MM.1S (cell line): ENCODE data around the gene RAD1.

Experiments
- DNase-seq: peaks from one replicate; pipeline ENCODE4 v3.0.0-alpha.2; 2015
- H2AFZ ChIP-seq: fragments of 300-600 bp; sonication (generic); 2 replicates; pipeline ENCODE4 v1.6.0; 2016; ENCODE audit warnings: antibody characterized with exemption, low read length
- H3F3A ChIP-seq: fragments of 300-600 bp; sonication (generic); 2 replicates; pipeline ENCODE4 v1.6.1; 2016; ENCODE audit warnings: mild to moderate bottlenecking, antibody characterized with exemption, low read length, moderate library complexity, mixed read lengths; ENCODE audit not compliant: insufficient read depth
- H3K27ac ChIP-seq: fragments of 300-600 bp; sonication (generic); 2 replicates; pipeline ENCODE4 v1.5.1; 2016; ENCODE audit warnings: mild to moderate bottlenecking, low read length
- H3K27me3 ChIP-seq: fragments of 300-600 bp; sonication (generic); replicated peaks from 2 replicates; pipeline ENCODE4 v1.6.0; 2016; ENCODE audit warnings: low read length; ENCODE audit not compliant: insufficient read depth
- H3K36me3 ChIP-seq: fragments of 300-600 bp; sonication (generic); replicated peaks from 2 replicates; pipeline ENCODE4 v1.6.1; 2016; ENCODE audit warnings: mild to moderate bottlenecking, low read length, mixed read lengths; ENCODE audit not compliant: insufficient read depth
- H3K4me1 ChIP-seq: fragments of 300-600 bp; sonication (generic); 2 replicates; pipeline ENCODE4 v1.6.1; 2016; ENCODE audit warnings: low read length, mixed read lengths
- H3K4me2 ChIP-seq: fragments of 300-600 bp; sonication (generic); 2 replicates; pipeline ENCODE4 v1.6.0; 2016; ENCODE audit warnings: low read depth, low read length
- H3K4me3 ChIP-seq: fragments of 300-600 bp; sonication (generic); 2 replicates; pipeline ENCODE4 v1.5.1; 2016; ENCODE audit warnings: low read length, mixed read lengths
- H3K79me2 ChIP-seq: fragments of 300-600 bp; sonication (generic); 2 replicates; pipeline ENCODE4 v1.6.1; 2016; ENCODE audit warnings: mixed run types, low read length, mixed read lengths
- H3K9ac ChIP-seq: fragments of 300-600 bp; sonication (generic); 2 replicates; pipeline ENCODE4 v1.6.1; 2016; ENCODE audit warnings: low read length, mixed read lengths
- H3K9me2 ChIP-seq: fragments of 300-600 bp; sonication (generic); replicated peaks from 2 replicates; pipeline ENCODE4 v1.6.1; 2016; ENCODE audit warnings: mild to moderate bottlenecking, low read length, mixed read lengths; ENCODE audit not compliant: insufficient read depth
- H3K9me3 ChIP-seq: fragments of 300-600 bp; sonication (generic); replicated peaks from 2 replicates; pipeline ENCODE4 v1.6.1; 2016; ENCODE audit warnings: mild to moderate bottlenecking, low read length, mixed read lengths; ENCODE audit not compliant: insufficient read depth
- H4K20me1 ChIP-seq: fragments of 300-600 bp; sonication (generic); 2 replicates; pipeline ENCODE4 v1.6.1; 2016; ENCODE audit warnings: mild to moderate bottlenecking, low read length, moderate library complexity, mixed read lengths; ENCODE audit not compliant: insufficient read depth
- CTCF ChIP-seq: fragments of 300-600 bp; sonication (generic); IDR thresholded peaks from 2 replicates; pipeline ENCODE4 v1.5.1; 2016; ENCODE audit warnings: antibody characterized with exemption, low read length, mixed read lengths
- EZH2 ChIP-seq: fragments of 300-600 bp; sonication (generic); optimal IDR thresholded peaks from 2 replicates; pipeline ENCODE3; 2017; ENCODE audit warnings: low read depth, mild to moderate bottlenecking, antibody characterized with exemption, low read length, mixed read lengths
- EZH2phosphoT487 ChIP-seq: fragments of 300-600 bp; sonication (generic); IDR thresholded peaks from 2 replicates; pipeline ENCODE4 v1.6.1; 2018; ENCODE audit warnings: antibody characterized with exemption, low read length

The RAD1 gene

DNA sequence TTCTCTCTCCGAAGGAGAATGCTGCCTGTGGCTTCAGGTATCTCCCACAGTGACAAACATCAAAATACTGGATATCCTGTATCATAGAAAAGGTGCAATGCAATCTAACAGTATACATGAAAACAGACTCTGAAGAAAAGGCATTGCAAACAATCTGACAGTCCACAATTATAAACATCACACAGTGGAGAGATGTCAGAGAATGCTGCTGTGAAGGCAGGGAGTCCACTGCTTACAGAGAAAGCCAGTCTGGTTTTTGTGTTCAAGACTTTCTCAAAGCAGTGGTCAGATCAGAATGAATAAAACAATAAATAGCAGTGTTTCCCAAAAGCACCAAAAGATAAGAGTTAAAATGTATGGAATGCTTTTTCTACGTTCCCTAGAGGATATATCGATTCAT is 47.6 kb downstream of the RAD1 start:
- TF ChIP-seq CTCF (no peak), EZH2phosphoT487 (no peak), EZH2 (no peak)
- H3K9me2 ChIP-seq: no peaks in the 10 kb centered on the region
- no peaks in the 10 kb centered on the region for H3K79me2 ChIP-seq
- H3K9ac ChIP-seq: no peak overlapping the region
- no peaks in the 10 kb centered on the region for H3K27me3 ChIP-seq
- H4K20me1 ChIP-seq: no peaks in the 10 kb centered on the region
- H3K4me1 ChIP-seq: no peaks in the 10 kb centered on the region
- no peaks in the 10 kb centered on the region for H3K9me3 ChIP-seq
- H3K36me3 ChIP-seq: no peaks in the 10 kb centered on the region
- H3F3A ChIP-seq: no peaks in the 10 kb centered on the region
- H3K4me3 ChIP-seq: no peak overlapping the region
- no peak for DNase-seq
- H2AFZ ChIP-seq: no peak overlapping the region
- no peak overlapping the region for H3K4me2 ChIP-seq
- no peak overlapping the region for H3K27ac ChIP-seq

- DNase-seq: no peak
Observed at GRCh38 chr5:34866989-34867471, 48.3 kb downstream of the RAD1 start.

DNA sequence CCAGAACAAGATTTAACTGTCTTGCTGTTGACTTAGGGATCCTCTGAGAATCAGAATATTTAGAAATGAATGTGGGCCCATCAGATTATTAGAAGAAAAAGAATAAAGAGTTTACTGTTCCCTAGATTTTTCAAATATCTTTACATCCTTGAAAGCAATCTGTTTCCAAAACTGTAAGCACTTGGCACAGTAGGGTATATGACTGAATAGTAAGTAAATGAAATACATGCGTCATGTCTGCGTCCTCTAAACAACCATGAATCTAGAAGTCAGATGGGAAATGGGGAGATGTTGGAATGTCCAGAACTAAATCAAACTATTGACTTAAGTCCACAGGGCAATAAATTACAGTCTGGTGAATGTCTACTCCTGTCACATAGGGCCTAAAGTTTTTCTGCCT is 50.2 kb downstream of the RAD1 start:
- H3K27me3 ChIP-seq: no peaks in the 10 kb centered on the region
- no peaks in the 10 kb centered on the region for H3K9me2 ChIP-seq
- TF ChIP-seq EZH2phosphoT487 (no peak), CTCF (no peak), EZH2 (no peak)
- no peak overlapping the region for H3K4me2 ChIP-seq
- DNase-seq: no peak
- H3K9me3 ChIP-seq: no peaks in the 10 kb centered on the region
- no peaks in the 10 kb centered on the region for H3K4me1 ChIP-seq
- no peak overlapping the region for H3K9ac ChIP-seq
- H3K27ac ChIP-seq: no peak overlapping the region
- no peaks in the 10 kb centered on the region for H4K20me1 ChIP-seq
- H3K36me3 ChIP-seq: no peaks in the 10 kb centered on the region
- no peak overlapping the region for H2AFZ ChIP-seq
- H3K79me2 ChIP-seq: no peaks in the 10 kb centered on the region
- H3K4me3 ChIP-seq: no peak overlapping the region
- no peaks in the 10 kb centered on the region for H3F3A ChIP-seq

More at GRCh38 chr5:34866989-34867471, 48.3 kb downstream of the RAD1 start:
- Histone ChIP-seq H3K36me3 (no peaks in the 10 kb centered on the region), H3K79me2 (no peaks in the 10 kb centered on the region), H3K4me2 (no peak overlapping the region), H2AFZ (no peak overlapping the region), H3K9ac (no peak overlapping the region), H4K20me1 (no peaks in the 10 kb centered on the region), H3K27ac (no peak overlapping the region), H3K27me3 (no peaks in the 10 kb centered on the region), H3K4me1 (no peaks in the 10 kb centered on the region), H3K9me2 (no peaks in the 10 kb centered on the region), H3K4me3 (no peak overlapping the region), H3F3A (no peaks in the 10 kb centered on the region), H3K9me3 (no peaks in the 10 kb centered on the region)
- no peak for TF ChIP-seq CTCF
- no peak for TF ChIP-seq EZH2phosphoT487
- no peak for TF ChIP-seq EZH2
